Measurements from ENCODE around the gene IL1RAPL1.

IL1RAPL1 gene

GRCh38 chrX:29455702-29456101 is 868.5 kb downstream of the IL1RAPL1 start:
- no peaks in the 10 kb centered on the region for H3K27me3 ChIP-seq (replicated peaks)
- no peak overlapping the region for H3K4me3 ChIP-seq (ENCODE audit: low read depth, low read length)
- H3K36me3 ChIP-seq (replicated peaks), result no peaks in the 10 kb centered on the region
- TF ChIP-seq CTCF (IDR thresholded peaks at IDR 0.05; ENCODE audit: low read depth, low read length, missing control alignments), result no peak
- in situ Hi-C loops (cut with HindIII; ENCODE audit: low pct_ligation_motif_present, low sequenced_read_pairs), result no loop called here
- H3K27ac ChIP-seq, result no peak overlapping the region
- no peak for DNase-seq

- in situ Hi-C loops (cut with HindIII; ENCODE audit: low pct_ligation_motif_present, low sequenced_read_pairs), result no loop called here
- Histone ChIP-seq H3K27me3 (replicated peaks) (no peaks in the 10 kb centered on the region), H3K4me3 (ENCODE audit: low read depth, low read length) (no peak overlapping the region), H3K27ac (no peak overlapping the region), H3K36me3 (replicated peaks) (no peaks in the 10 kb centered on the region)
- no peak for DNase-seq
- no peak for TF ChIP-seq CTCF (IDR thresholded peaks at IDR 0.05; ENCODE audit: low read depth, low read length, missing control alignments)
Measured at GRCh38 chrX:29461039-29461438, 873.8 kb downstream of the IL1RAPL1 start.

- DNase-seq, result no peak
- H3K27ac ChIP-seq, result no peak overlapping the region
- no peaks in the 10 kb centered on the region for H3K36me3 ChIP-seq (replicated peaks)
- in situ Hi-C loops (cut with HindIII; ENCODE audit: low pct_ligation_motif_present, low sequenced_read_pairs), result no loop called here
- TF ChIP-seq CTCF (IDR thresholded peaks at IDR 0.05; ENCODE audit: low read depth, low read length, missing control alignments), result no peak
- no peaks in the 10 kb centered on the region for H3K27me3 ChIP-seq (replicated peaks)
- no peak overlapping the region for H3K4me3 ChIP-seq (ENCODE audit: low read depth, low read length)
Measured at GRCh38 chrX:29466456-29466855, 879.2 kb downstream of the IL1RAPL1 start.

- no peak for TF ChIP-seq CTCF (IDR thresholded peaks at IDR 0.05; ENCODE audit: low read depth, low read length, missing control alignments)
- Histone ChIP-seq H3K36me3 (replicated peaks) (no peaks in the 10 kb centered on the region), H3K27me3 (replicated peaks) (no peaks in the 10 kb centered on the region), H3K4me3 (ENCODE audit: low read depth, low read length) (no peak overlapping the region), H3K27ac (no peak overlapping the region)
- no peak for DNase-seq
- in situ Hi-C loops (cut with HindIII; ENCODE audit: low pct_ligation_motif_present, low sequenced_read_pairs), result no loop called here
Measured at GRCh38 chrX:29468911-29469494, 881.8 kb downstream of the IL1RAPL1 start.

GRCh38 chrX:29470030-29470429 is 882.8 kb downstream of the IL1RAPL1 start:
- no peak for DNase-seq
- Histone ChIP-seq H3K4me3 (ENCODE audit: low read depth, low read length) (no peak overlapping the region), H3K27me3 (replicated peaks) (no peaks in the 10 kb centered on the region), H3K27ac (no peak overlapping the region), H3K36me3 (replicated peaks) (no peaks in the 10 kb centered on the region)
- in situ Hi-C loops (cut with HindIII; ENCODE audit: low pct_ligation_motif_present, low sequenced_read_pairs), result no loop called here
- no peak for TF ChIP-seq CTCF (IDR thresholded peaks at IDR 0.05; ENCODE audit: low read depth, low read length, missing control alignments)

- TF ChIP-seq CTCF (IDR thresholded peaks at IDR 0.05; ENCODE audit: low read depth, low read length, missing control alignments), result no peak
- Histone ChIP-seq H3K27ac (no peak overlapping the region), H3K36me3 (replicated peaks) (no peaks in the 10 kb centered on the region), H3K27me3 (replicated peaks) (no peaks in the 10 kb centered on the region), H3K4me3 (ENCODE audit: low read depth, low read length) (no peak overlapping the region)
- in situ Hi-C loops (cut with HindIII; ENCODE audit: low pct_ligation_motif_present, low sequenced_read_pairs), result no loop called here
- DNase-seq, result no peak
Measured at GRCh38 chrX:29471829-29472228, 884.6 kb downstream of the IL1RAPL1 start.

Measured in brain microvascular endothelial cell (primary cell).